ENCODE results near the gene C6orf89.
"Not testable (repeated sequence)": the region's sequence is repeated elsewhere in the genome, so short reads cannot be mapped to it uniquely, and the experiment has no call there.

C6orf89 gene

DNA sequence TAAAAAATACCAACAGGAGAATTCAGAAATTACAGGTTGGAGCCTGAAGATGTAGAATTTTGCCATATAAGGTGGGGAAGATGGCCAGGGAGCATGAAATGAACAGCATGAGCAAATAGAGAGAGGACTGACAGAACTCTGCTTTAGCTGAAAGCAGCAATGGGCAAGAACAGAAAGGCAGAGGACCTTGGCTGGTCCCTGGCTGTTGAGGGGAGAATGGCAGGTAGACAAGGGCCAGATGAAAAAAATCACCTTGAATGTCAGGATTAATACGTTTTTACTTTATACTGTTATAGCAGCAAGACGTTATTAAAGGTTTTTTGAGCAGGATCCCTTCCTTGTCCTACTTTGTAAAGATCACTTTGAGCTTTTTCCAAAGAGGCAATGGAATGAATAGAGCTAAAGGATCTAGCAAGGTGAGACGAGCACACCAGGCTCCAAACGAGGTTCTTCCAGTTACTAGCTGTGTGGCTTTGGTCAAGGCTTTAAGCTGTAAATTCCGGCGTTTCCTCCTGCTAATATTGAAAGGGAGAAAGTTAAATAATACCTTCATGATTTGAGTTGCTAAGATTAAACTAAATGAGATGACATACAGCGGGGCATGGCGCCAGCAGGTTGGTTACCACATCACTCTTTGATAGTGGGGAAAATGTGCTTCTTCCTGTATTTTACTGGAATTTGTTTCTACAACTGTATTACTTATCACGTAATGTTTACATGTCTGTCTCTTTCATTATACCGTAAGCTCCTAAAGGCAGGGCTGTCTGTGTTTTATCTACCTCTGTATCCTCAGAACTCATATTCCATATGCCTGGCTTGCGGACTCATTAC lies 11.9 kb upstream of the C6orf89 start:
- no peaks in the 10 kb centered on the region for H3K9me3 ChIP-seq (ENCODE audit: control insufficient read depth, insufficient read depth, low read length)
- peak overlapping the region; percentile 94 for H3K4me3 ChIP-seq (ENCODE audit: low read depth, low read length)
- H3K36me3 ChIP-seq (ENCODE audit: control insufficient read depth, insufficient read depth, low read length): no peaks in the 10 kb centered on the region
- peaks cover 3% of the 10 kb centered on the region for H3K4me1 ChIP-seq (ENCODE audit: control insufficient read depth, insufficient read depth, low read length)
- peak overlapping the region; percentile 98 for H3K9ac ChIP-seq (ENCODE audit: low read depth, low read length)
- no peaks in the 10 kb centered on the region for H3K27me3 ChIP-seq (ENCODE audit: control insufficient read depth, insufficient read depth, low read length)

DNA sequence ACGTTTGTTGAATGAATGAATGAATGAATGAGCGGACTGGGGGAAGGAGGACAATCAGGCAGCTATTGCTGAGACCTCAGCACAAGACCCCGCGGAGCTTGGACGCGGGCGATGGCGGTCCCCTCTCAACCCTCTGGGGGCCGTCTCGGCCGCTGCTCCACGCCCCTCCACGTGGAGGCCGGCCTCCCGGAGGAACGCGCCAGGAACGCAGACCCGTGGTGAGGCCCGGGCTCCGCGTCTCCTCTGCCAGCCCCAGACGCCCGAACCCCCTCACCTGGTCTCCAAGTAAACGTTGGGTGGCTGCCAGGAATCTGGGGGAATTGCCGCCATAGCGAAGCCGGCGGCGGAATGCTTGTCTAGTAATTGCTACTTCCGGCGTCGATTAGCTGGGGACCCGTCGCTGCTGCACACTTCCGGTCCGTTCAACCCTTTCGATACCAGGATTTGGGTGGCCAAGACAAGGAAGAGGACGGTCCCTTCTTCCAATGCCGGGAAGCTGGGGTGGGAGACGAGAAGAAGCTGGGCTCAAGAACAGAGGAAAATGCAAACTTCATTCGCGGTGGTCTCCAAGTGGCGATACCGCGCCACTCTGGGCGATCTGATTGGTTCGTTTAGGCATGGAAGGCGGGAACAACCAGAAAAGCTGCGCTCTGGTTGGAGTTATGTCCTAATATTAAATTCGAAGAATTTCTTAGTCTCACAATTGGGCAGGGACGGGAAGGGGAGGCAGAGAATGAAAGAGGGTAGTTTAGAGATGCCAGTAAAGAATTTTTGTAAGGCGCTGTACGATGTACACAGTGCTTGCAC lies 11.1 kb upstream of the C6orf89 start, which contains the start of gene PPIL1:
Gene PPIL1, minus strand, starts transcription at position 361 of the 807 bp plus-strand sequence. Its CDS starts 31 bp downstream, at position 330.
- H3K4me1 ChIP-seq (ENCODE audit: control insufficient read depth, insufficient read depth, low read length): peaks cover 3% of the 10 kb centered on the region
- no peaks in the 10 kb centered on the region for H3K27me3 ChIP-seq (ENCODE audit: control insufficient read depth, insufficient read depth, low read length)
- peak within 1 kb of the TSS; percentile 98 for H3K9ac ChIP-seq (ENCODE audit: low read depth, low read length)
- no peaks in the 10 kb centered on the region for H3K9me3 ChIP-seq (ENCODE audit: control insufficient read depth, insufficient read depth, low read length)
- no peaks in the 10 kb centered on the region for H3K36me3 ChIP-seq (ENCODE audit: control insufficient read depth, insufficient read depth, low read length)
- H3K4me3 ChIP-seq (ENCODE audit: low read depth, low read length): peak within 1 kb of the TSS; percentile 94

DNA sequence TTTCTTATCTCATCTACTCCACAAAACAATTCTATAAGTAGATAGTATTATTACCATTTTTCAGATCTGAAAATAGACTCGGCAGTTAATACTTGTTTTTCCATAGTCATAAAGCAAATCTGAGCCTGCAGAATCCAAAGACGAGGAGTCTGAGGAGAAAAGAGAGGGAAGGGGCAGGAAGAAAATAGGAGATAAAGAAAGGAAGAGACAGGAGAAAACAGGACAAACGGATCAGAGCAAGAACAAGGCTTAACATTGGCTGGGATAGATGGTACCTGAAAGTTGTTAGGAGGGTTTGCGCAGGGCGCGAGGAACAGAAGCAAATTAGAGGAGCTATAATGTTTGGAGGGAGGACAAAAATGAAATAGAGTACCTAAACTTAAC lies 10.5 kb upstream of the C6orf89 start:
- Histone ChIP-seq H3K36me3 (ENCODE audit: control insufficient read depth, insufficient read depth, low read length) (no peaks in the 10 kb centered on the region), H3K9me3 (ENCODE audit: control insufficient read depth, insufficient read depth, low read length) (no peaks in the 10 kb centered on the region), H3K27me3 (ENCODE audit: control insufficient read depth, insufficient read depth, low read length) (no peaks in the 10 kb centered on the region), H3K4me3 (ENCODE audit: low read depth, low read length) (peak overlapping the region; percentile 94), H3K9ac (ENCODE audit: low read depth, low read length) (peak overlapping the region; percentile 19), H3K4me1 (ENCODE audit: control insufficient read depth, insufficient read depth, low read length) (peaks cover 3% of the 10 kb centered on the region)

- Histone ChIP-seq H3K4me3 (ENCODE audit: low read depth, low read length) (no peak overlapping the region), H3K9ac (ENCODE audit: low read depth, low read length) (no peak overlapping the region), H3K4me1 (ENCODE audit: control insufficient read depth, insufficient read depth, low read length) (peaks cover 7% of the 10 kb centered on the region), H3K9me3 (ENCODE audit: control insufficient read depth, insufficient read depth, low read length) (no peaks in the 10 kb centered on the region), H3K27me3 (ENCODE audit: control insufficient read depth, insufficient read depth, low read length) (no peaks in the 10 kb centered on the region), H3K36me3 (ENCODE audit: control insufficient read depth, insufficient read depth, low read length) (no peaks in the 10 kb centered on the region)
Observed at GRCh38 chr6:36884610-36885009, 1.1 kb upstream of the C6orf89 start.

DNA sequence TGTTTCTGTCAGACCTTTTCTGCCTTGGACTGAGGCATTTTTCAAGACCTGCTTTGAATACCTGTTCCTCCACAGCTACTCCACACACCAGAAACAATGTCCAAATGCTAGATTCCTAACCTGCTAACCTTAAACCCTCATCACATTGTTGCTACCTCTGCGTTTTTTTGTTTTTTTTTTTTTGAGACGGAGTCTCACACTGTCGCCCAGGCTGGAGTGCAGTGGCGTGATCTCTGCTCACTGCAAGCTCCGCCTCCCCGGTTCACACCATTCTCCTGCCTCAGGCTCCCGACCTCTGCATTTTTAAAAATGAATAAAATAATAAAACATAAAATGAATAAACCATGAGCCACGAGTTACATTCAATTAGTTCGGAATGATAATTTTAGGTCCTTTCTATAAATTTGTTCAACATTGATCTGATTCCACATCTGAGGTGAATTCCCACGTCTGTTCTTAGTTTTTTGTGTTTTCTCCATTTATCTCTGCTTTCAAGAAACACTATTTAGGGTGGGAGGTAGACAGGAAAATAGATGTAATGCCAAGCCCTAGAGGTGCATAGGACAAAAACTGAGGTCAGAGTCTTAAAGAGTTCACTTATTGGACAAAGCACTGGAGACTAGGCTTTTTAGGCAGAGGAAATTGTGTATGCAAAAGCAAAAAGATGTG lies 1.3 kb downstream of the C6orf89 start:
- H3K9ac ChIP-seq (ENCODE audit: low read depth, low read length): no peak overlapping the region
- no peaks in the 10 kb centered on the region for H3K9me3 ChIP-seq (ENCODE audit: control insufficient read depth, insufficient read depth, low read length)
- no peaks in the 10 kb centered on the region for H3K36me3 ChIP-seq (ENCODE audit: control insufficient read depth, insufficient read depth, low read length)
- H3K4me3 ChIP-seq (ENCODE audit: low read depth, low read length): no peak overlapping the region
- H3K4me1 ChIP-seq (ENCODE audit: control insufficient read depth, insufficient read depth, low read length): peaks cover 7% of the 10 kb centered on the region
- no peaks in the 10 kb centered on the region for H3K27me3 ChIP-seq (ENCODE audit: control insufficient read depth, insufficient read depth, low read length)

DNA sequence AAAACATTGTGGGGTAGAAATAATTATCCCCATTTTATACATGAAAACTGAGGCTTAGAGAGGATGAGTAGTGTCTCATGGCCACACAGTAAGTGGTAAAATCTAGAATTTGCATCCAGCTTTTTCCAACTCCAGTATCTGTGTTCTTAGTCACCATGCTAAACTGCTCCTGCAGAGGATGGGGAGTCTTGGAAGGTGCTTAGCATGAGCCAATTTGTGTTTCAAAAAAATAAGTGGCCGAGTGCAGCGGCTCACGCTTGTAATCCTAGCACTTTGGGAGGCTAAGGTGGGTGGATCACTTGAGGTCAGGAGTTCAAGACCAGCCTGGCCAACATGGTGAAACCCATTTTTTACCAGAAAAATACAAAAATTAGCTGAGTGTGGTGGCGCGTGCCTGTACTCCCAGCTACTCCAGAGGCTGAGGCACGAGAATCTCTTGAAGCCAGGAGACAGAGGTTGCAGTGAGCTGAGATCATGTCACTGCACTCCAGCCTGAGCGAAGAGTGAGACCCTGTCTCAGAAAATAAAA lies 2.4 kb downstream of the C6orf89 start:
- Histone ChIP-seq H3K27me3 (ENCODE audit: control insufficient read depth, insufficient read depth, low read length) (no peaks in the 10 kb centered on the region), H3K36me3 (ENCODE audit: control insufficient read depth, insufficient read depth, low read length) (no peaks in the 10 kb centered on the region), H3K4me3 (ENCODE audit: low read depth, low read length) (no peak overlapping the region), H3K4me1 (ENCODE audit: control insufficient read depth, insufficient read depth, low read length) (peaks cover 7% of the 10 kb centered on the region), H3K9ac (ENCODE audit: low read depth, low read length) (no peak overlapping the region), H3K9me3 (ENCODE audit: control insufficient read depth, insufficient read depth, low read length) (no peaks in the 10 kb centered on the region)

- peaks cover 7% of the 10 kb centered on the region for H3K4me1 ChIP-seq (ENCODE audit: control insufficient read depth, insufficient read depth, low read length)
- no peak overlapping the region for H3K9ac ChIP-seq (ENCODE audit: low read depth, low read length)
- no peak overlapping the region for H3K4me3 ChIP-seq (ENCODE audit: low read depth, low read length)
- no peaks in the 10 kb centered on the region for H3K9me3 ChIP-seq (ENCODE audit: control insufficient read depth, insufficient read depth, low read length)
- H3K27me3 ChIP-seq (ENCODE audit: control insufficient read depth, insufficient read depth, low read length): no peaks in the 10 kb centered on the region
- H3K36me3 ChIP-seq (ENCODE audit: control insufficient read depth, insufficient read depth, low read length): no peaks in the 10 kb centered on the region
Observed at GRCh38 chr6:36888654-36889481, 3.1 kb downstream of the C6orf89 start.

GRCh38 chr6:36890112-36890663 lies 4.4 kb downstream of the C6orf89 start:
- H3K27me3 ChIP-seq (ENCODE audit: control insufficient read depth, insufficient read depth, low read length): no peaks in the 10 kb centered on the region
- no peak overlapping the region for H3K4me3 ChIP-seq (ENCODE audit: low read depth, low read length)
- no peaks in the 10 kb centered on the region for H3K9me3 ChIP-seq (ENCODE audit: control insufficient read depth, insufficient read depth, low read length)
- H3K4me1 ChIP-seq (ENCODE audit: control insufficient read depth, insufficient read depth, low read length): peaks cover 7% of the 10 kb centered on the region
- H3K36me3 ChIP-seq (ENCODE audit: control insufficient read depth, insufficient read depth, low read length): no peaks in the 10 kb centered on the region
- H3K9ac ChIP-seq (ENCODE audit: low read depth, low read length): no peak overlapping the region

DNA sequence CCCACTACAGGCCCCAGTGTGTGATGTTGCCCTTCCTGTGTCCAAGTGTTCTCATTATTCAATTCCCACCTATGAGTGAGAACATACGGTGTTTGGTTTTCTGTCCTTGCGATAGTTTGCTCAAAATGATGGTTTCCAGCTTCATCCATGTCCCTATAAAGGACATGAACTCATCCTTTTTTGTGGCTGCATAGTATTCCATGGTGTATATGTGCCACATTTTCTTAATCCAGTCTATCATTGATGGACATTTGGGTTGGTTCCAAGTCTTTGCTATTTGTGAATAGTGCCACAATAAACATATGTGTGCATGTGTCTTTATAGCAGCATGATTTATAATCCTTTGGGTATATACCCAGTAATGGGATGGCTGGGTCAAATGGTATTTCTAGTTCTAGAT lies 5.4 kb downstream of the C6orf89 start:
- H3K9ac ChIP-seq (ENCODE audit: low read depth, low read length); H3K36me3 ChIP-seq (ENCODE audit: control insufficient read depth, insufficient read depth, low read length); H3K27me3 ChIP-seq (ENCODE audit: control insufficient read depth, insufficient read depth, low read length); H3K4me1 ChIP-seq (ENCODE audit: control insufficient read depth, insufficient read depth, low read length); H3K9me3 ChIP-seq (ENCODE audit: control insufficient read depth, insufficient read depth, low read length); H3K4me3 ChIP-seq (ENCODE audit: low read depth, low read length): not testable (repeated sequence)

GRCh38 chr6:36893976-36894932 lies 8.5 kb downstream of the C6orf89 start:
- H3K4me3 ChIP-seq (ENCODE audit: low read depth, low read length): no peak overlapping the region
- H3K9me3 ChIP-seq (ENCODE audit: control insufficient read depth, insufficient read depth, low read length): no peaks in the 10 kb centered on the region
- H3K36me3 ChIP-seq (ENCODE audit: control insufficient read depth, insufficient read depth, low read length): no peaks in the 10 kb centered on the region
- no peak overlapping the region for H3K9ac ChIP-seq (ENCODE audit: low read depth, low read length)
- no peaks in the 10 kb centered on the region for H3K27me3 ChIP-seq (ENCODE audit: control insufficient read depth, insufficient read depth, low read length)
- H3K4me1 ChIP-seq (ENCODE audit: control insufficient read depth, insufficient read depth, low read length): peaks cover 3% of the 10 kb centered on the region

Data from iPS-15b (cell line).